Right renal pelvis (tissue), 4 donors: Measurements from ENCODE around the gene GAS6. TPM values are rescaled to one million over a fixed set of nuclear protein-coding genes. Genes with fewer than 3 reads are reported as not detected.

Experiments
- DNase-seq, 4 donors: peaks; one replicate each; pipeline ENCODE4 v3.0.0-alpha.2; 2013; ENCODE audit warnings: low read depth in 4 of 4, low spot score in 3 of 4, missing footprints in 1 of 4
- polyA plus RNA-seq, 4 donors: library from polyadenylated mRNA; unstranded; fragments of 120-200 nt; gene quantifications; one replicate each; pipeline ENCODE4 v1.2.1, GENCODE V29; 2013; ENCODE audit not compliant: insufficient read length in 4 of 4

The GAS6 gene
- polyA plus RNA-seq, 4 donors = 26.2 to 41.4 (median 27.7) TPM

DNA sequence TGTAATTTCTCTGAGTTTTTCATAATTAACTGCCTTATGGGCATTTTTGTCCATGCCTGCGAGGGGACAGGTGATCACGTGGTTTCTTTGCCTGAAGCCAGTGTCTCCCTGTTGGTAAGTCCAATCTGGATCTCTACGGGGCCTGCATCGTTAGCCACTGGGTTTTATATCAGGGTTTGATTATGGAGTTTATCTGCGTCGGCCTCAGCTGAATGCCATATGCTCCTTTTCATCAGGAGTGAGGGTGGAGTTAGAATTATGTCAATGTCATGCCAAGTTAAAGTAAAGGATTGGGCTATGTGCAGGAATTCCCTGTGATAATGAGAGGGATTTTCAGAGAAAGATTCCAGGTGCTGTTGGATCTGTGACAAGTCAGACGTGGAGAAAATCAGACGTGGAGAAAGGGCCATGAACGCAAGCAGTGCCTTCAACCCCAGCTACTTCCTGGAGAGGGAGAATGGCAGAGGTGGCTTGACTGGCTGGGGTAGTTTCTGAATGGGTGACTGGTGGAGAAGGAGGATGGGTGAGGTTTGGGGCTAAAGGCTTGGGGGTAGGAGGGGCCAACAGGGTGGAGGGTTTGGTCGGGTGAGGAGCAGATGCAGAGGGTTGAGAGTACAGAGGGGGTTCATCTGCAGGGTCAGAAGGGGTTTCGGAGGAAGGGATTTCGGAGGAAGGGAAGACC, 80.5 kb downstream of the GAS6 start:
- DNase-seq = no peak

DNA sequence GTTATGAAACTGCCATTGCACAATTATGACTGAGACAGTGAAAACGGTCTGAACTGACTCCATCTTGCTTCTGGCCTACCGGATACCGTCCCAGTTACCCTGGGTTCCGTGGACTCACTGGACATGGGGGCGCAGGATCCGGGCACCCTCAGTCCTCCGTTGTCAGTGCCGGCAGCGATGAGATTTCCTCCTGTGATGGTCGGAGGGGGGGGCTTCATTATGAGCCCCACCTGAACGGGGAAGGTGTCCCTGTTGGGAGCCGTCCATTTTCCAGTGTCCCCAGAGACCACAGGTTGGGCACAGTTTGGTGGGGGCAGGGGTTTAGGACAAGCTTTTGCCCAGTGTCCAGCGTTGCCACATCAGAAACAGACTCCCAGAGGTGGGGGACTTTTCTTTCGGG, 81.4 kb downstream of the GAS6 start:
- no peak for DNase-seq

DNA sequence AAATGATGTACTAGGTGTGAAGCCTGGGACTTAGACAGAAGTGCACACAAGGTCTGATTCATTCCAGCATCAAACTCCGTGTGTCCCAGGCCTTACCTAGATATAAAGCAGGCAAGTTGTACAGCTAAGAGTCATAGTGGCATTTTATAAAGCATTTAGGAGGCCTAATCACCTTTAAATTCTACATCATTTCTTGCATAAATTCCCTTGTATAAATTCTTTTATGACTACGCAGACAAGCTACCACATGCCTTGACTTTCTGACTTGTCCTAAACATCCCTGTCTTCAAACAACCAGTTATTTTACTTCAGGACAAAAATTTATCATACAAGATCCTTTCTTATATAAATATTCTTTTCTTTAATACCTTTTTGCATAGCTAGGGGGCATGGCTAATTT, 82.3 kb downstream of the GAS6 start:
- DNase-seq = no peak

DNA sequence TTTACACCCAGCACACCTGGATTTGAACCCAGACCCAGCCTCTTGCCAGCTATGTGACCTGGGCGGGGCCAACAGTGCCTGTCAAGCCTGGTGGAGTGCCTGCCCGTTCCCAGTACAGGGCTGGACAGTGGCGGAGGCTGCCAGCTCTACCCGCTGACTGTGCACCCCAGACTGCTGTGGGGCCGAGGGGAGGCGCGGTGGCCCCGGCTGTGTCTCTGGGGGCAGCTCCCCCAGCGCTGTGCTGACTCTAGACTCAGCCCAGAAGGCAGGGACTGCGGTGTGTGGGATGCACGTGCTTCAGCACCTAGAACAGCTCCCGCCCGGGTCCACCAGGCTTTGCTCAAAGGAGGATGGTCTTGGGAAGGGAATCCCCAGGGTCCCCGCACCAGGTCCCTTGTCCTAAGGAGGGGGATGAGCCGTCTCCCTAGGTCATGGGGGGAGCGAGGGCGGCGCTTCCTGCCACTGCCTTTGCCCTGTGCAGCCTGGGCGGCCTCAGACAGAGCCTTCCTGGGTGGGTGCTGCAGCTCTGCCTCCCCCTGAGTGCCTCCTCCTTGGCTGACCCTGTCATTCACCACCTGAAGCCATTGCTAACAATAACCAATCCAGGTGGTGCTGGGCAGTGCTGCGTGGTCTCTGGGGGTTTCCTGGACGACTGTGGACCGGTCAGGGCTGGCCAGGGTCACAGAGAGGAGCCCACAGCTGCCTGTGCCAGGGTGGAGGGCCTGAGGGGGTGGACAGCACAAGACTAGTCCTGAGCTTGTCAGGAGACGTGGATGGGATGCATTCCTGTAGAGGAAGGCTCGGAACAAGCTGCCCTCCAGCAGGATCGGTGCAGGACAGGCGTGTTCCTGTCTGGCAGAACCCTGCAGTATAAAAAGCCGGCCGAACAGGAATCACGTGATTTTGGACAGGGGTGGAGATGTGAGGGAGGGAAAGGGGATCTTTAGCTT, 86.3 kb downstream of the GAS6 start:
- peak in 2 of 4 donors; percentile 53 to 56 for DNase-seq

DNA sequence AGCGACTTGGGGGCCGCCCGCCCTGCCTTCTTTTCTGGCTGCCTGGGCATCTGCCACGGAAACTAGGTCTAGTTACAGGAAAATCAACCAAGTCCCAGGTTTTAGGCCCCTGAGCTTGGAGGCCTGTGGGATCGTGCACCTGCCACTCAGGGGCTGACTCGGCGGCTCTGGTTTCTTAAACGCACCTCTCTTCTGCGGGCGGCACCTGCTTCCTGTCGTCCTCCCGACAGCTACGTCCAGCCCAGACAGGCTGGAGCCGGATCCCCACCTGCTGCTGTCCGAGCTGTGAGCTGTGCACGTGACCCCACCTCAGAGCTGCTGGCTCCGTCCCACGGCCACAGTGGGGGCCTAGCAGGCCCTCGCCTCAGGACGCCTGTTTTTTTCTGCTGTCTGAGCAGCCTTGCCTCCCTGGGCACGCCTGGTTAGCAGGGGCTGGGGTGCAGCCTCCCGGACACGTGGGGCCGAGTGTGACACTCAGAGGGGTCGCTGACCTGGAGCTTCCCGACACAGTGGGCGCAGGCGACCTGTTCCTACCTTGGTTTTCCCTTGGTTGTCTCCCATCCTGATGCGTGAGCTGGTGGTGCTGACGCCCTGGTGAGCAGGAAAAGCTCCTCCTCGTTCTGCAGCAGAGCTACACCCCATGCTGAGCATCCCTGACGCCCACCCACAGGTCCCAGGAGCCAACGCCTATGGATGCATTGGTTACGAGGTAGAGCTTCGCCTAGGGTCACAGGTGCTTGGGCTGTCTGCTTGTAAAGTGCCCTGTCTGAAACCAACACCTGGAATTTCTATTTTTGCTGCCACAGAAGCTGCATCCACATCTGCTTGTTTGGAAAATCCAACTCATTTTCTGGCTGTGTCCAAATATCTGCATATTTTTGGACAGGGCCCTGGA, 87.4 kb downstream of the GAS6 start:
- no peak for DNase-seq

DNA sequence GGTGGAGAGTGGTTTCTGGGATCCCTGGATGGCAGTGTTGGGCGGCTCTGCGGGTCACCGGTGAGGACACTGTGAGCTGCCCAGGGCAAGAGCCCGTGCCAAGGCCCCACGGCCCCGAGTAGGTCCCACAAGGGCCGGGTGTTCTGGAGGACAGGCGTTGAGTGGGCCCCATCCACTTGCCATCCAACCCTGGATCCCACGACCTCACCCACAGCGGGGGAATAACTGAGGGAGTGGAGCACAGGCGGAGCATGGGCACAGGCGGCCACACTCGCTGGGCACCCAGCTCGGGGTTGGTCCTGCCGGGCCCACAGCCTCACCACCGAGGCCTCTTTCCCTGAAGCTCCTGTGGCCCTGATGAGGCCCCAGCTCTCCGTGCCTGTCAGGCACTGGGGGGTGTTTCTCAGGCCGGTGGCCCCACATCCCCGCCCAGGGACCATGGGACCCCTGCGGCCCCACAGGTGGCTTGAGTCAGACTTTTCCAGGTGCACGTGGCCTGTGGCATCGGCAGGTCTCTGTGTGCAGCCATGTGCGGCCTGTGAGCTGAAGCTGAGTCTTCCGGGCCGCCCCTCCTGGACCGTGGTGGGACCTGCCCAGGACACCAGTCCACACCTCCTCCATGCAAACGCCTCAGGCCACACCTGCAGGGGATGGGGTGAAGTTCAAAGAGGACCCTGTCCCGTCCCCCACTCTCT, 88.3 kb downstream of the GAS6 start:
- no peak for DNase-seq

DNA sequence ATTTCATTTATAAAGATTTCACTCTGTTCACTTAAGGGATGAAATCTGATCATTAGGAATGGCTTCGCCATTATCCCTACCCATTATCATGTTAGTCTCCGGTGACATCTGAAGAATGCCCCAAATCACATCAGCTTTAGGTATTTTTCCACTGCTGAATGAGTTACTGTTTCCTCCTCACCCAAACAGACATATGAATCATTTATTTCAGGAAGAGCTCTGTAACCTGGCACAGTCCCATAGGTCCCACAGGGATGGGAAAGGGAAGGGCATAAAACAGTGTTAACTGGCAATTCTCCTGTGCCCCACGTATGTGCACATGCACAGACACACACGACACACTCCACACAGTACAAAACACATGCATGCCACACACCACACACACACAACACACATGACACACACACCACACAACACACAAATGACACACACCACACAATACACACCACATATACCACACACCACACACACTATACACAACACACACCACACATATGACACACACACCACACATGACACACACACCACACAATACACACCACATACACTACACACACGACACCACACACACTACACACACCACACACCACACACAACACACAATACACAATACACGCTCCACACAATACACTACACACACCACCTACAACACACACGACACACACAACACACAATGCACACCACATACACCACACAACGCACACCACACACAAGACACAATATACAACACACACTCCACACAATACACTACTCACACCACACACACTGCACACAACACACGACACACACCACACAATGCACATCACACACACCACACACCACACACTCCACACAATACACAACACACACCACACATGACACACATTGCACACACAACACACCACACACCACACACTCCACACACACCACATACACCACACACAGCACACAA, 89.4 kb downstream of the GAS6 start:
- no peak for DNase-seq

DNA sequence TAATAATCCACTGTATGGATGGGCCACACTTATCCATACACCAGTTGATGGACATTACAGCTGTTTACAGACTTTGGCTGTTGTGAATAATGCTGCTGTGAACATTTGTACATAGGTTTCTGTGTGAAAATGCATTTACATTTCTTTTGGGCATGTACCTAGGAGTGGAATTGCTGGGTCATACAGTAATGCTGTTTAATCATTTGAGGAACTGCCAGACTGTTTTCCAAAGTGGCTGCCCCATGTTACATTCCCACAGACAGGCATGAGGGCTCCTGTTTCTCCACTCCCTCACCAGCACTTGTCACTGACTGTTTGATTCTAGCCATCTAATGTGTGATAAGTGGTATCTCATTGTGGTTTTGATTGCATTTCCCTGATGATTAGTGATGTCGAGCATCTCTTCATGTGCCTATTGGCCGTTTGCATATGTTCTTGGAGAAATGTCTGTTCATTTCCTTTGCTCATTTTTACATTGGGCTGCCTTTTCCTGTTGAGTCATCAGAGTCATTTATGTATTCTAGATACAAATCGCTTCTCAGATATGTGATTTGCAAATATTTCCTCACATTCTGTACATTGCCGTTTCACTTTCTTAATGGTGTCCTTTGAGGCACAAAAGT, 92.1 kb downstream of the GAS6 start:
- no peak for DNase-seq

DNA sequence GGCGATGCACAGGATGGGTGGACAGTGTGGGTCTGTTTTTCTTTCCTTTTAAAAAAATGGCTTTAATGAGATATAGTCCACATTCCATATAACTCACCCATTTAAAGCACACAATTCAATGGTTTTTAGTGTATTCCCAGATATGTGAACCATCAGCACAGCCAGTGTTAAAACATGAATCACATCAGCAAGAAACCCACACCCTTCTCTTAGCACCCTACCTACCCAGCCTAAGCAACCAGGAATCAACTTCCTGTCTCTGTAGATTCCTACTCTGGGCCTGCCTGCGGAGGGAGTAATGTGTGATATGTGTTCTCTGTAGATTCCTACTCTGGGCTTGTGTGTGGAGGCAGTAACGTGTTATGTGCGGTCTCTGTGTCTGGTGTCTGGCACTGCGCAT, 92.9 kb downstream of the GAS6 start:
- no peak for DNase-seq

Other genes with a start within 250 kb of the GAS6 start
- under 1 TPM; 0.23 to 0.90 (median 0.42) TPM for gene ATP4B, start 205.9 kb downstream of the GAS6 start, polyA plus RNA-seq
- gene GRK1, start 196.9 kb downstream of the GAS6 start, polyA plus RNA-seq = under 1 TPM in 2 of 4 donors, not detected in 2; 0.06 to 0.39 TPM
- gene TMEM255B, start 104.8 kb downstream of the GAS6 start, polyA plus RNA-seq = 1 to 10 TPM; 6.5 to 8.5 (median 7.7) TPM
- gene C13orf46, start 110.0 kb upstream of the GAS6 start, polyA plus RNA-seq = under 1 TPM; 0.13 to 0.16 (median 0.15) TPM